ENCODE measurements around the gene CDCP1.

The CDCP1 gene

GRCh38 chr3:45049807-45050206 is 96.4 kb downstream of the CDCP1 start:
- no peak for DNase-seq

- no peak for DNase-seq
Observed at GRCh38 chr3:45048244-45048643, 97.9 kb downstream of the CDCP1 start.

GRCh38 chr3:45043728-45044299 is 102.4 kb downstream of the CDCP1 start:
- no peak for DNase-seq

GRCh38 chr3:45042162-45042561 is 104.0 kb downstream of the CDCP1 start:
- DNase-seq = no peak

GRCh38 chr3:45041666-45042065 is 104.5 kb downstream of the CDCP1 start:
- no peak for DNase-seq

GRCh38 chr3:45037720-45038455 is 108.3 kb downstream of the CDCP1 start:
- peak; percentile 92 for DNase-seq

GRCh38 chr3:45035441-45036301 is 110.5 kb downstream of the CDCP1 start:
- peak; percentile 41 for DNase-seq

GRCh38 chr3:45034612-45035252 is 111.4 kb downstream of the CDCP1 start:
- peak; percentile 52 for DNase-seq

- DNase-seq = no peak
Observed at GRCh38 chr3:45033791-45034190, 112.4 kb downstream of the CDCP1 start.
